NCI-H187 treated with DMSO at 0.1 percent for 48 hours (cell line): Measurements from ENCODE around the gene WRNIP1.

Experiments
- DNase-seq: peaks from one replicate; lab custom pipeline; 2025; lab: John Stamatoyannopoulos, UW

WRNIP1 gene

GRCh38 chr6:2807342-2808090, 42.3 kb downstream of the WRNIP1 start:
- DNase-seq = no peak

GRCh38 chr6:2809015-2809414, 43.8 kb downstream of the WRNIP1 start:
- DNase-seq = no peak

- DNase-seq = no peak
Observed at GRCh38 chr6:2810092-2810671, 45.0 kb downstream of the WRNIP1 start.

GRCh38 chr6:2812695-2813094, 47.5 kb downstream of the WRNIP1 start:
- DNase-seq = no peak

- no peak for DNase-seq
Observed at GRCh38 chr6:2816158-2816557, 51.0 kb downstream of the WRNIP1 start.

GRCh38 chr6:2817903-2818443, 52.8 kb downstream of the WRNIP1 start:
- DNase-seq = no peak

GRCh38 chr6:2818593-2818992, 53.4 kb downstream of the WRNIP1 start:
- no peak for DNase-seq

- DNase-seq = no peak
Observed at GRCh38 chr6:2819115-2819514, 53.9 kb downstream of the WRNIP1 start.

- DNase-seq = no peak
Observed at GRCh38 chr6:2819978-2820377, 54.8 kb downstream of the WRNIP1 start.

- no peak for DNase-seq
Observed at GRCh38 chr6:2820415-2820814, 55.2 kb downstream of the WRNIP1 start.

GRCh38 chr6:2821554-2821953, 56.4 kb downstream of the WRNIP1 start:
- no peak for DNase-seq

- DNase-seq = no peak
Observed at GRCh38 chr6:2823104-2823850, 58.1 kb downstream of the WRNIP1 start.

- no peak for DNase-seq
Observed at GRCh38 chr6:2826131-2826530, 60.9 kb downstream of the WRNIP1 start.

GRCh38 chr6:2827142-2827541, 61.9 kb downstream of the WRNIP1 start:
- no peak for DNase-seq

GRCh38 chr6:2828629-2829028, 63.4 kb downstream of the WRNIP1 start:
- no peak for DNase-seq

- no peak for DNase-seq
Observed at GRCh38 chr6:2829253-2829652, 64.1 kb downstream of the WRNIP1 start.

- DNase-seq = no peak
Observed at GRCh38 chr6:2830183-2830582, 65.0 kb downstream of the WRNIP1 start.

- no peak for DNase-seq
Observed at GRCh38 chr6:2831392-2831791, 66.2 kb downstream of the WRNIP1 start.

- DNase-seq = no peak
Observed at GRCh38 chr6:2834262-2834661, 69.1 kb downstream of the WRNIP1 start.
